H9 (cell line): ENCODE data around the gene LAMA5. TPM values are rescaled to one million over a fixed set of nuclear protein-coding genes. Genes with fewer than 3 reads are reported as not detected.

Experiments used
- DNase-seq: peaks from one replicate; pipeline ENCODE4 v3.0.0-alpha.2; 2017
- H2AFZ ChIP-seq: one replicate; pipeline ENCODE4 v1.6.1; 2013; ENCODE audit warnings: mild to moderate bottlenecking, low read length, control low read depth, moderate library complexity
- H2AK5ac ChIP-seq: 2 replicates; pipeline ENCODE4 v1.6.1; 2013; ENCODE audit warnings: low read length, control low read depth, mixed read lengths; ENCODE audit not compliant: insufficient read length
- H2BK120ac ChIP-seq: one replicate; pipeline ENCODE4 v1.6.1; 2013; ENCODE audit warnings: low read depth, mild to moderate bottlenecking, low read length, control low read depth, inconsistent platforms; ENCODE audit not compliant: poor library complexity, severe bottlenecking
- H2BK12ac ChIP-seq: 2 replicates; pipeline ENCODE4 v1.6.1; 2013; ENCODE audit warnings: low read length, control low read depth, mixed read lengths, low read depth; ENCODE audit not compliant: insufficient read length
- H2BK15ac ChIP-seq: 2 replicates; pipeline ENCODE4 v1.6.1; 2013; ENCODE audit warnings: low read depth, low read length, control low read depth
- H2BK20ac ChIP-seq: one replicate; pipeline ENCODE4 v1.6.1; 2013; ENCODE audit warnings: low read depth, mild to moderate bottlenecking, low read length, control low read depth, inconsistent platforms; ENCODE audit not compliant: poor library complexity, severe bottlenecking
- H2BK5ac ChIP-seq: 2 replicates; pipeline ENCODE4 v1.6.1; 2013; ENCODE audit warnings: low read length, control low read depth, mixed read lengths; ENCODE audit not compliant: insufficient read length
- H3K14ac ChIP-seq: 2 replicates; pipeline ENCODE4 v1.6.1; 2013; ENCODE audit warnings: low read length, control low read depth; ENCODE audit not compliant: insufficient read depth
- H3K18ac ChIP-seq: 2 replicates; pipeline ENCODE4 v1.6.1; 2013; ENCODE audit warnings: low read depth, mild to moderate bottlenecking, mixed read lengths, low read length, control low read depth; ENCODE audit not compliant: insufficient read length
- H3K23ac ChIP-seq: 2 replicates; pipeline ENCODE4 v1.6.1; 2013; ENCODE audit warnings: low read length, control low read depth, mixed read lengths, low read depth; ENCODE audit not compliant: insufficient read length
- H3K23me2 ChIP-seq: 2 replicates; pipeline ENCODE4 v1.6.1; 2013; ENCODE audit warnings: low read depth, mild to moderate bottlenecking, mixed read lengths, low read length, control low read depth; ENCODE audit not compliant: insufficient read length, poor library complexity, severe bottlenecking
- H3K27ac ChIP-seq: 2 replicates; pipeline ENCODE4 v1.5.1; 2013; ENCODE audit warnings: low read length, control low read depth, mixed read lengths, low read depth; ENCODE audit not compliant: insufficient read length
- H3K27me3 ChIP-seq: 2 replicates; pipeline ENCODE4 v1.6.1; 2013; ENCODE audit warnings: low read length, control low read depth, inconsistent platforms; ENCODE audit not compliant: insufficient read depth
- H3K4ac ChIP-seq: 2 replicates; pipeline ENCODE4 v1.6.1; 2013; ENCODE audit warnings: low read depth, mild to moderate bottlenecking, control low read depth, inconsistent platforms, low read length, moderate library complexity
- H3K4me1 ChIP-seq: 2 replicates; pipeline ENCODE4 v1.6.1; 2013; ENCODE audit warnings: low read length, control low read depth, inconsistent platforms; ENCODE audit not compliant: insufficient read depth
- H3K4me2 ChIP-seq: 2 replicates; pipeline ENCODE4 v1.6.1; 2013; ENCODE audit warnings: low read length, control low read depth, mixed read lengths; ENCODE audit not compliant: insufficient read length, insufficient read depth
- H3K56ac ChIP-seq: 2 replicates; pipeline ENCODE4 v1.6.1; 2013; ENCODE audit warnings: low read depth, mild to moderate bottlenecking, mixed read lengths, low read length, control low read depth; ENCODE audit not compliant: insufficient read length
- H3K79me1 ChIP-seq: 2 replicates; pipeline ENCODE4 v1.6.1; 2013; ENCODE audit warnings: low read depth, mild to moderate bottlenecking, moderate library complexity, low read length, control low read depth, inconsistent platforms; ENCODE audit not compliant: insufficient read depth, poor library complexity, severe bottlenecking
- H3K79me2 ChIP-seq: 2 replicates; pipeline ENCODE4 v1.6.1; 2013; ENCODE audit warnings: low read length, control low read depth, inconsistent platforms; ENCODE audit not compliant: insufficient read depth
- H3K9ac ChIP-seq: 2 replicates; pipeline ENCODE4 v1.6.1; 2013; ENCODE audit warnings: low read length, control low read depth, mixed read lengths; ENCODE audit not compliant: insufficient read length; ENCODE audit errors: extremely low read depth
- H3K9me3 ChIP-seq: one replicate; pipeline ENCODE4 v1.6.1; 2013; ENCODE audit warnings: low read depth, low read length, inconsistent platforms; ENCODE audit not compliant: control insufficient read depth
- H3T11ph ChIP-seq: one replicate; pipeline ENCODE4 v1.6.1; 2013; ENCODE audit warnings: mild to moderate bottlenecking, low read length, control low read depth, inconsistent platforms
- H4K20me1 ChIP-seq: one replicate; pipeline ENCODE4 v1.6.1; 2013; ENCODE audit not compliant: control insufficient read depth, insufficient read length, insufficient read depth
- H4K5ac ChIP-seq: 2 replicates; pipeline ENCODE4 v1.6.1; 2013; ENCODE audit warnings: low read depth, mild to moderate bottlenecking, mixed read lengths, low read length, control low read depth; ENCODE audit not compliant: insufficient read length
- H4K8ac ChIP-seq: replicated peaks from 2 replicates; pipeline ENCODE4 v1.6.1; 2013; ENCODE audit warnings: low read length, control low read depth, mixed read lengths, low read depth; ENCODE audit not compliant: insufficient read length
- H4K91ac ChIP-seq: 2 replicates; pipeline ENCODE4 v1.6.1; 2013; ENCODE audit warnings: low read depth, mild to moderate bottlenecking, moderate library complexity, mixed read lengths, low read length, control low read depth; ENCODE audit not compliant: insufficient read length
- H3K27ac Mint-ChIP-seq, 3 experiments: 2 replicates in 2 of 3; 3 replicates in 1 of 3; pipeline ENCODE4 v1.8.0; 2020 to 2021; ENCODE audit warnings: mixed read lengths in 3 of 3, mild to moderate bottlenecking in 1 of 3, moderate library complexity in 1 of 3
- H3K27me3 Mint-ChIP-seq: 2 replicates; pipeline ENCODE4 v1.8.0; 2021; ENCODE audit warnings: low read depth, mild to moderate bottlenecking, moderate library complexity, mixed read lengths
- H3K36me3 Mint-ChIP-seq, 3 experiments: 2 replicates in 2 of 3; 3 replicates in 1 of 3; pipeline ENCODE4 v1.8.0; 2020 to 2021; ENCODE audit warnings: low read depth in 3 of 3, mixed read lengths in 3 of 3; ENCODE audit not compliant: insufficient read depth in 1 of 3
- H3K4me1 Mint-ChIP-seq, 2 experiments: 2 replicates each; pipeline ENCODE4 v1.8.0; 2020; ENCODE audit warnings: mixed read lengths in 2 of 2
- H3K4me3 Mint-ChIP-seq, 2 experiments: 2 replicates in 1 of 2; 3 replicates in 1 of 2; pipeline ENCODE4 v1.8.0; 2020 to 2021; ENCODE audit warnings: mild to moderate bottlenecking in 2 of 2, mixed read lengths in 2 of 2, moderate library complexity in 1 of 2
- H3K9me3 Mint-ChIP-seq, 2 experiments: 2 replicates in 1 of 2; 3 replicates in 1 of 2; pipeline ENCODE4 v1.8.0; 2020; ENCODE audit warnings: mild to moderate bottlenecking in 2 of 2, mixed read lengths in 2 of 2, moderate library complexity in 1 of 2
- CTCF ChIP-seq: fragments of 200-600 bp; sonication (generic); conservative IDR thresholded peaks from 3 replicates; pipeline ENCODE4 v1.8.0; 2021; ENCODE audit warnings: antibody characterized with exemption, mild to moderate bottlenecking
- WGBS: extraction: QIAGEN DNeasy Blood & Tissue Kit; methylation state at CpG from one replicate; pipeline ENCODE4 v1.1.7; 2013; ENCODE audit warnings: missing lambda C conversion rate, low lambda C conversion rate, mixed read lengths; ENCODE audit not compliant: insufficient read length; ENCODE audit errors: extremely low coverage; 5-methylcytosine and 5-hydroxymethylcytosine counted together
- total RNA-seq: library from RNA; stranded (reverse); gene quantifications from 2 replicates; pipeline ENCODE4 v1.2.1, GENCODE V29; 2021

Gene LAMA5
- total RNA-seq, 1 experiment from 2014 or later, result 200 TPM

GRCh38 chr20:62377615-62378178 is 10.6 kb upstream of the LAMA5 start:
- Histone ChIP-seq H3K9ac (no peak overlapping the region), H3K4me1 (no peaks in the 10 kb centered on the region; the same call in 1 of the 2 replicates), H4K91ac (peak overlapping the region; percentile 53), H4K5ac (no peak overlapping the region), H3K4me2 (no peak overlapping the region), H3K27ac (no peak overlapping the region), H3K9me3 (no peaks in the 10 kb centered on the region), H3K14ac (0 out of 2 replicates have a peak overlapping the region, but pooled peaks have one; percentile 39), H4K20me1 (no peaks in the 10 kb centered on the region), H4K8ac (no peak overlapping the region), H2AFZ (no peak overlapping the region), H3K23me2 (no peaks in the 10 kb centered on the region), H3K79me2 (no peaks in the 10 kb centered on the region), H2BK20ac (no peak overlapping the region), H3K27me3 (no peaks in the 10 kb centered on the region), H2BK120ac (no peak overlapping the region), H3K4ac (no peak overlapping the region; the same call in 1 of the 2 replicates), H3K79me1 (no peaks in the 10 kb centered on the region), H2BK5ac (no peak overlapping the region), H3K56ac (no peak overlapping the region), H3K23ac (no peak overlapping the region), H2BK12ac (no peak overlapping the region), H2AK5ac (no peak overlapping the region), H2BK15ac (no peak overlapping the region), H3K18ac (peak overlapping the region; percentile 34), H3T11ph (no peak overlapping the region)
- Mint-ChIP-seq H3K27me3 (peaks cover 2% of the 10 kb centered on the region; the same call in 1 of the 2 replicates), H3K4me3 (no peak overlapping the region), H3K36me3 (peaks cover 12 to 21% (median 13%) of the 10 kb centered on the region in 3 experiments), H3K4me1 (peaks cover 19 to 24% of the 10 kb centered on the region in 2 experiments), H3K27ac (peak overlapping the region in 1 of 3 experiments; percentile 94; a peak in 2 of 7 replicates), H3K9me3 (peaks cover 5 to 15% of the 10 kb centered on the region in 2 experiments)
- TF ChIP-seq CTCF, result no peak
- no CpG with 5 or more reads among the region's 15 CpGs for WGBS
- DNase-seq, result no peak
